Measurements from ENCODE around the gene HPSE. TPM values are rescaled to one million over a fixed set of nuclear protein-coding genes. Genes with fewer than 3 reads are reported as not detected.

Gene HPSE
- total RNA-seq (2022; extraction: Qiagen RNA extraction; ENCODE audit: low read depth), result 1.3 to 1.9 TPM (median 1.5 TPM) in 5 replicates

GRCh38 chr4:83334425-83335241 lies at the start of gene HPSE:
TSS of gene HPSE (minus strand) at chr4:83334848. CDS start at chr4:83334782, 66 bp downstream.

GRCh38 chr4:83284193-83285054 lies 50.2 kb downstream of the HPSE start, which contains the start of gene COQ2:
TSS of gene COQ2 (minus strand) at chr4:83284798. CDS start at chr4:83284764, 34 bp downstream.

Other genes with a start within 250 kb of the HPSE start
- gene PLAC8, start 220.1 kb downstream of the HPSE start, total RNA-seq (2022; extraction: Qiagen RNA extraction; ENCODE audit: low read depth), result 0.75 to 2.0 TPM (median 1.5 TPM) in 5 replicates
- 16.5 to 21.5 TPM (median 19.2 TPM) in 5 replicates for gene COQ2, start 50.0 kb downstream of the HPSE start, total RNA-seq (2022; extraction: Qiagen RNA extraction; ENCODE audit: low read depth)
- 4.0 to 5.9 TPM (median 5.5 TPM) in 5 replicates for gene HELQ, start 121.0 kb upstream of the HPSE start, total RNA-seq (2022; extraction: Qiagen RNA extraction; ENCODE audit: low read depth)
- 44.3 to 59.6 TPM (median 51.8 TPM) in 5 replicates for gene MRPS18C, start 121.2 kb upstream of the HPSE start, total RNA-seq (2022; extraction: Qiagen RNA extraction; ENCODE audit: low read depth)
- 3.9 to 8.1 TPM (median 7.5 TPM) in 5 replicates for gene ABRAXAS1, start 150.3 kb upstream of the HPSE start, total RNA-seq (2022; extraction: Qiagen RNA extraction; ENCODE audit: low read depth)
- 40.7 to 47.0 TPM (median 43.5 TPM) in 5 replicates for gene GPAT3, start 201.3 kb upstream of the HPSE start, total RNA-seq (2022; extraction: Qiagen RNA extraction; ENCODE audit: low read depth)

Measured in A549 treated with GW870086 at 1 μM for 4 hours (cell line).